ENCODE results near the gene RASSF3. TPM values are rescaled to one million over a fixed set of nuclear protein-coding genes. Genes with fewer than 3 reads are reported as not detected.
"Not testable (repeated sequence)": the region's sequence is repeated elsewhere in the genome, so short reads cannot be mapped to it uniquely, and the experiment has no call there.

Gene RASSF3
- total RNA-seq, 1 experiment from 2014 or later, result 107 TPM

GRCh38 chr12:64688219-64688618, 77.9 kb downstream of the RASSF3 start:
- POLR2A ChIA-PET, result no interaction called here
- intact Hi-C loops (cut with micrococcal nuclease; ENCODE audit: unreplicated experiment) (no loop called here), in situ Hi-C loops (cut with HindIII; ENCODE audit: low pct_unique_long_range_greater_than_20kb, low sequenced_read_pairs) (no loop called here)
- Histone ChIP-seq H3K27ac (ENCODE audit: low read length) (no peak overlapping the region), H3K36me3 (ENCODE audit: control insufficient read depth, insufficient read depth, low read length) (0 out of 2 replicates have a peak, but pooled peaks cover 2% of the 10 kb centered on the region), H3K27me3 (ENCODE audit: control insufficient read depth, insufficient read depth, low read length) (no peaks in the 10 kb centered on the region), H3K4me1 (ENCODE audit: control insufficient read depth, insufficient read depth, low read length) (peaks cover 24% of the 10 kb centered on the region), H3K9me3 (ENCODE audit: control insufficient read depth, insufficient read depth, low read depth, low read length) (no peaks in the 10 kb centered on the region), H3K4me3 (ENCODE audit: low read depth in 2 of 2, low read length in 2 of 2) (no peak overlapping the region)
- ATAC-seq, result no peak
- no TSS peak for BruUV-seq (replicated peaks)
- CTCF ChIA-PET, result no interaction called here
- TF ChIP-seq POLR2AphosphoS5 (IDR thresholded peaks at IDR 0.05; ENCODE audit: low read depth, low read length) (no peak), REST (IDR thresholded peaks at IDR 0.05; ENCODE audit: insufficient read depth in 1 of 2, low read depth in 2 of 2, low read length in 1 of 2) (no peak), TCF7L2 (IDR thresholded peaks at IDR 0.05; ENCODE audit: low read depth, low read length) (no peak), SIN3A (IDR thresholded peaks at IDR 0.05; ENCODE audit: borderline replicate concordance, insufficient read depth, low read depth, low read length) (no peak), CTCF (IDR thresholded peaks at IDR 0.05) (no peak)
- no peak for DNase-seq (ENCODE audit: low read depth, low spot score)

- BruUV-seq (replicated peaks), result no TSS peak
- no peak overlapping the region for H3K27ac ChIP-seq (ENCODE audit: low read length)
- TF ChIP-seq POLR2AphosphoS5 (IDR thresholded peaks at IDR 0.05; ENCODE audit: low read depth, low read length), result no peak
- TF ChIP-seq REST (IDR thresholded peaks at IDR 0.05; ENCODE audit: insufficient read depth in 1 of 2, low read depth in 2 of 2, low read length in 1 of 2), result no peak
- no peak for TF ChIP-seq SIN3A (IDR thresholded peaks at IDR 0.05; ENCODE audit: borderline replicate concordance, insufficient read depth, low read depth, low read length)
- no peak for TF ChIP-seq CTCF (IDR thresholded peaks at IDR 0.05)
- no peak for TF ChIP-seq TCF7L2 (IDR thresholded peaks at IDR 0.05; ENCODE audit: low read depth, low read length)
- no peaks in the 10 kb centered on the region for H3K27me3 ChIP-seq (ENCODE audit: control insufficient read depth, insufficient read depth, low read length)
- POLR2A ChIA-PET, result no interaction called here
- peaks cover 21% of the 10 kb centered on the region for H3K4me1 ChIP-seq (ENCODE audit: control insufficient read depth, insufficient read depth, low read length)
- no peak overlapping the region for H3K4me3 ChIP-seq (ENCODE audit: low read depth in 2 of 2, low read length in 2 of 2)
- intact Hi-C loops (cut with micrococcal nuclease; ENCODE audit: unreplicated experiment) (no loop called here), in situ Hi-C loops (cut with HindIII; ENCODE audit: low pct_unique_long_range_greater_than_20kb, low sequenced_read_pairs) (no loop called here)
- CTCF ChIA-PET, result no interaction called here
- no peak for DNase-seq (ENCODE audit: low read depth, low spot score)
- no peak for ATAC-seq
- H3K9me3 ChIP-seq (ENCODE audit: control insufficient read depth, insufficient read depth, low read depth, low read length), result no peaks in the 10 kb centered on the region
- H3K36me3 ChIP-seq (ENCODE audit: control insufficient read depth, insufficient read depth, low read length), result 0 out of 2 replicates have a peak, but pooled peaks cover 2% of the 10 kb centered on the region
Measured at GRCh38 chr12:64688715-64689114, 78.4 kb downstream of the RASSF3 start.

GRCh38 chr12:64690236-64690635, 79.9 kb downstream of the RASSF3 start:
- ATAC-seq; DNase-seq (ENCODE audit: low read depth, low spot score); H3K27me3 ChIP-seq (ENCODE audit: control insufficient read depth, insufficient read depth, low read length); intact Hi-C loops (cut with micrococcal nuclease; ENCODE audit: unreplicated experiment); BruUV-seq (replicated peaks); H3K4me3 ChIP-seq (ENCODE audit: low read depth in 2 of 2, low read length in 2 of 2); CTCF ChIA-PET; in situ Hi-C loops (cut with HindIII; ENCODE audit: low pct_unique_long_range_greater_than_20kb, low sequenced_read_pairs); POLR2A ChIA-PET; H3K27ac ChIP-seq (ENCODE audit: low read length); H3K9me3 ChIP-seq (ENCODE audit: control insufficient read depth, insufficient read depth, low read depth, low read length); H3K36me3 ChIP-seq (ENCODE audit: control insufficient read depth, insufficient read depth, low read length): not testable (repeated sequence)
- H3K4me1 ChIP-seq (ENCODE audit: control insufficient read depth, insufficient read depth, low read length), result peaks cover 27% of the 10 kb centered on the region

Measured in Panc1 (cell line).